NCI-H82 (cell line): ENCODE measurements around the gene DISP2.
A peak's percentile ranks its signal among the peaks of the same experiment; 100 is the strongest.

Experiments
- DNase-seq: peaks from one replicate; lab custom pipeline; 2025; lab: John Stamatoyannopoulos, UW

DISP2 gene

DNA sequence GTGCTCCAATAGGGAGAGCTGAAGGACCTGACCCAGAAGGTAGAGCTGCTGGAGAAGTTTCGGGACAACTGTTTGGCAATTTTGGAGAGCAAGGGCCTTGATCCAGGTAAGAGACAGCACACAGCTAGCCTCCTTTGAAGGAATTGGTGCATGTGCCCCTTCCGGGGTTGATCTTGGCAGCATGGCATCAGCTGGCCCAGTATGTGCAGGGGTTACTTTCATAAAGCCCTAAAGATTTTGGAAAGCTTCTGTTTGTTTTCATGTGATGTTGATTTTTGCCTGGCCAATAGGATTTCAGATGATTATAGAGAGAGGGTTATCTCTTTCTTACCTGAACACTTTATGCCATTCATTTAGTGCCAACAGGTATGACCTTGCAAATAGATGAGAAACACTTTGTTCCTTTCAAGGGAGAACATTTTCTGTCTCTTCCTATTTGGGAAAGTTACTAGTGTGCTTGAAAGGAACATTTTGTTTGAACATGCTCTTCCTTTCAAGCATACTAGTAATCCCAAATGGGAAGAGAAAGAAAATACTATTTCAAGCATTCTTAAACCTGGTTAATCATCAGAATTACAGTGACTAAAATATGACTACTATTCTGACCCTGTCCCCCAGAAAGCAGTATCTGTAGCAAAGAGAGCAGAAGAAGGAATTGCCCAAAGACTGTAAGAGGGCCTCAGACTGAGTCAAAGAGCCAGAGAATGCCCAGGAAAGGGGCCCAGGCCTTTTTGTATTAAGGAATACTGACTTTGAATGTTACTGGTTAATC is 32.0 kb downstream of the DISP2 start:
- DNase-seq, result no peak

DNA sequence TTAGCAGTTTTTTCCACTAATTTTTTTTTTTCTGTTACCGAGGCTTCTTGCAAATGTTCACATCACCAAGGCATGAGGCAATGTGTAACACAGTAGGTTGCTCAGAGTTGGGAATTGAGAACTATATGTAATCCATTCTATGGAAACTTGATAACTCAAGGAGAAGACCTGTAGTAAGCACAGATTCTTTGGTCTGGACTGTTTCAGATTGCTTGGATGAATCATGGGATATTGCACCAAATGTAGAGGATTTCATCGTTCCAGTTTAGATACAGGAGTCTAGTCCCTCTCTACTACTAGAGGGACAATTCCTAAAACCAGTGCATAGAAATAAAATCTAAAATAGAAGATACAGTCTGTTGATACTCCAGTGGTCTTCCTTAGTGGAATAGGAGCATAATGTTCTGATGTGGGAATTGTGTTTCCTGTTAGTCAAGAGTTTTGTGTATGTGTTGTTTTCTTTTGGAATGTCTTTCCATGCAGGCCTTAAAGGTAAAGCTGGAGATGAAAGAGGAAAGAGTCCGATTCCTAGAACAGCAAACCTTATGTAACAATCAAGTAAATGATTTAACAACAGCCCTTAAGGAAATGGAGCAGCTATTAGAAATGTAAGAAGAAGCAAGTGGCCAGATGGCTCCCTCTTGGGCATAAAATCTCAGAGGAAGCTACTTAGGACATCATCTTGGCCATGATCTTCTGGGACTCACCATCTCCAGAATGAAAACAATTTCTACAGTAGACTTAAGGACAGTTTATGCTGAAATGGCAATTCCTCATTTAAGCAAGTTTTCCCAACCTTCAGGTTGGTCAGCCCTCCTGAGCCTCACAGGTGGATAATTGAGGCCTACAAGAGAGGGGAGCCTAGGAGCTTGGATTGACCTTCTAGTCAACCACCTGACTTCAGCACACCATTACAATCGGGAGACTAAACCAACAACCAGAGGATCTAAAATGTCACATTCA is 35.2 kb downstream of the DISP2 start:
- no peak for DNase-seq

DNA sequence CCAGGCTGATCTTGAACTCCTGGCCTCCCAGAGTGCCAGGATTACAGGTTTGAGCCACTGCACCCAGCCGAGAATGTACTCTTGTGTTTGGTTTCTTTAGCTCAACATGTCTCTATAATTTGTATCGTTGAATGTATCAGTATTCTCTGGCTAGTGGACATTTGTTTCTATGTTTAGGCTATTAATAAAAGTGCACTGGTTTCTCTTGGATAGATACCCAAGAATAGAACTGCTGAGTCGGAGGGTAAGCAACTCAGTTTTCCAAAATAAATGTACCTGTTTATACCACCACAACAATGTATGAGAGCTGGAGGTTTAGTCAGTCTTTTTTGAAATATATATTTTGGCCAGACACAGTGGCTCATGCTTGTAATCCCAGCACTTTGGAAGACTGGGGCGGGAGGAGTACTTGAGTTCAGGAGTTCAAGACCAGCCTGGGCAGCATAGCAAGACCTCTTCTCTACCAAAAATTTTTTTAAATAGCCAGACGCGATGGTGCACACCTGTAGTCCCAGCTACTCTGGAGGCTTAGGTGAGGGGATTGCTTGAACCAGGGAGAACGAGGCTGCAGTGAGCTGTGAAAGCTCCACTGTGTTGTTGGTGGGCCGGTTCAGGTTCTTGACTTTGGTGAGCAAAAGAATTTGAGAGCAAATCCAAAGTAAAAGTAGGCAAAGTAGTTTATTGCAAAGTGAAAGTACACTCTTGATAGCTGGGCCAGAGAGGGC is 39.8 kb downstream of the DISP2 start:
- DNase-seq, result no peak

DNA sequence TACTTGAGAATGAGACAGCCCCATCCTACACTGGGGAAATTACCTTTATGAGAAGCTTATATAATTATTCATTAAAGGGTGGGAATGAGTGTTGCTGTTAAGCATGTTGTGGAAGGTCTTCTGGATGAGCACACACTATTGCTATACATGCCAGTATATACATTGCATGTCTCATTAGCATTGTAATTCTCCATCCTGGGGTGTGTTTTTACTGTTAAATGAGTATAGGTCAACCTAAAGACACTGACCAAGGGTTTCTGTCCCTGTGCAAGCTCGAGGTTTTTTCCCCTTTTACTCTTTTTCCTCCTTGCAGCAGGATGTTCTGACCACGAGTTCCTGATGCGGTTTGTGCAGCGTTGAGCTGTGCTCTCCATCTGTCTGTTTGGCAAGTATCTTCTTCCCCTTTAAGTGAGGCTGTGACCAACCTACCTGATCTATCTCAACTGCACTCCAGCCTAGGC is 40.4 kb downstream of the DISP2 start:
- DNase-seq, result no peak

DNA sequence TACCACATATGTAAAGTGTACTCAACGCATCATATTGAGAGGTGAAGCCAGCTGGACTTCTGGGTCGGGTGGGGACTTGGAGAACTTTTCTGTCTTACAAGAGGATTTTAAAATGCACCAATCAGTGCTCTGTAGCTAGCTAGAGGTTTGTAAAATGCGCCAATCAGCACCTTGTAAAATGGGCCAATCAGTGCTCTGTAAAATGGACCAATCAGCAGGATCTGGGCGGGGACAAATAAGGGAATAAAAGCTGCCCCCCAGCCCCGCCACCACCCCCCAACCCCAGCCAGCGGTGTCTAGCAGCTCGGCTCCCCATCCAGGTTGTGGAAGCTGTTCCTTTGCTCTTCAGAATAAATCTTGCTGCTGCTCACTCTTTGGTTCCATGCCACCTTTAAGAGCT is 41.4 kb downstream of the DISP2 start:
- DNase-seq, result no peak

DNA sequence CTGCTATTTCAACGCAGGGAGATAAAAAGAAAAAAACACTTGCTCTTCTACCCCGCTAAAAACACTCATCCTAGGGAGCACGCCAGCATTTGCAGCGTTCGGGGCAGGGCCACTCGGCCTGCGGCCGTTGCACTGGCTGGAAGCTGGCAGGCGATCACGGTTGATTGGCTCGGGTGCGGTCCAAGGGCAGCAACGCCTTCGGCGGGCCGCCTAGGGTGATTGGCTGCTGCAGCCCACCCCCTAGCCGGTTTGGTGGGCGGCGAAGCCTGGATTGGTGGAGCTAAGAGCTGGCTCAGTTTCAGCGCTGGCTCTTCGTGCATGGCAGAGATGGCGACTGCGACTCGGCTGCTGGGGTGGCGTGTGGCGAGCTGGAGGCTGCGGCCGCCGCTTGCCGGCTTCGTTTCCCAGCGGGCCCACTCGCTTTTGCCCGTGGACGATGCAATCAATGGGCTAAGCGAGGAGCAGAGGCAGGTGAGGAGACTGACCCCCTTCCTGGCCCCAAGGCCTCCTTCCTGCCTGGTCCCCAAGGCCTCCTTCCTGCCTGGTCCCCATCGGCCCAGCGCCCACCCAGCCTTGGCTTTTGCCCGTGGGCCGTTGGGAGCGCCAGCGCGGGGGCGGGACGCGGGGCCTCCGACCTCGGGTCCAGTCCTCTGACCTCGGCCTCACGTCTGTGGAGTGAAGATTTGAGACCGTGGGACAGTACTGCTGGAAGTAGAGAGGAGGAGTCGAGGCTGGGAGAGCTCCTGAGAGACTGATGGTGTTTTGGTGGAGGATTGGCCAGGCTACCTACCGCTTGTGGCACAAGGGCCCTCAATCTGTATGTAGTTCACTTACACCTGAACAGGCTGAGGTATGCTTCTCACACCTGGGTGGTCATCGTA is 47.7 kb downstream of the DISP2 start, which contains the start of gene IVD:
IVD (plus strand) TSS at position 295 of the 881 bp plus-strand sequence; CDS start at position 328, 33 bp downstream.
- peak; percentile 98 for DNase-seq

DNA sequence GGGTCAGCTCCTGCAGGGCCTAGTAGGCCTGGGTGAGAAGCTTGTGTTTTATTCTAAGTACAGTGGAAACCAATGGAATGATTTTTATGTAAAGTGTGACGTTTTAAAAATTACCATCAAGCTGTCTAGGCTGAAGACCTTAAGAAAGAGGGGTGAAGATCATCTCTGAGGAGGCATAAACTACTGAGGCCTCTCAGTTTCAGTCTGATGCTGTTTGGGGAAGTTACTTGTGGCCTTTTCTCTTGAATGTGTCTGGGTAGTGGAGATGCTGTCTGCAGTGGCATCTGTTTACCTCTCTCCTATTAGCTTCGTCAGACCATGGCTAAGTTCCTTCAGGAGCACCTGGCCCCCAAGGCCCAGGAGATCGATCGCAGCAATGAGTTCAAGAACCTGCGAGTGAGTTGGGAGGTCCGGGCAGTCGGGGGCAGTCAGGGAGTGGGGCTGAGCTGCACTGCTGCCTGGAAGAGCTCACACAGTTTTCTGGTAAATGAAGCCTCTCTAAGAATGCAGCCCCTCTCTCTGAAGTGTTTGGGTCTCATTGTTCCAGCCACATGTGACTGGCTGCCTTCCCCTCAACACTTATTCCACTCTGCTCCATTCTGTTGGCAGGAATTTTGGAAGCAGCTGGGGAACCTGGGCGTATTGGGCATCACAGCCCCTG is 49.4 kb downstream of the DISP2 start:
- no peak for DNase-seq

DNA sequence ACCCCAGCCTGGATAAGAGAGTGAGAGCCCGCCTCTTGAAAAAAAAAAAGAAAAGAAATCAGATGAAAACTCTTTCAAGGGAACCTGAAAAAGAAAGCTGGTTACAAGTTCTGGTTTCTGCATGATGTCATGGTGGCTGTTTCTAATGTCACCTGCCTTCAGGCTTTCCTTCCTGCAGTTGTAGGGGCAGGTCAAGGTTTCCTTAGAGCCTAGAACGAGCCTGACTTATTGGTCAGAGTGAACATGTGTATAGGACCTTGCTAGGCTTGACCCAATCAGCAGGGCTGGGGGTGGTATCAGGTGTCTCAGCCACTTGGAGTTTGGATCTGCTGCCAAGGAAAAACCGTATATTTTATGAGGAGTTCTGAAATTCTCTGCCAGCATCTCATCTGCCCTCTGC is 51.3 kb downstream of the DISP2 start:
- no peak for DNase-seq

DNA sequence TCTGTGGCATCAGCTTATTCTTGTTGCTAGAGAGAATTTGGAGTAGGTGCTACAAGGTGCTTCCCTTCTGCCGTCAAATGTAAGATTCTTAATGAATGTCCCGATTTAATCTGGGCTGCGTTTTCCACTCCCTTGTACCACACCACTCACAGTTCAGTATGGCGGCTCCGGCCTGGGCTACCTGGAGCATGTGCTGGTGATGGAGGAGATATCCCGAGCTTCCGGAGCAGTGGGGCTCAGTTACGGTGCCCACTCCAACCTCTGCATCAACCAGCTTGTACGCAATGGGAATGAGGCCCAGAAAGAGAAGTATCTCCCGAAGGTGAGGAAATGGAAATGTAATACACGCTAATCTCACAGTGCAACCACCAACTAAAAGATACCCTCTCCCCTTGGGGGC is 52.5 kb downstream of the DISP2 start:
- no peak for DNase-seq

DNA sequence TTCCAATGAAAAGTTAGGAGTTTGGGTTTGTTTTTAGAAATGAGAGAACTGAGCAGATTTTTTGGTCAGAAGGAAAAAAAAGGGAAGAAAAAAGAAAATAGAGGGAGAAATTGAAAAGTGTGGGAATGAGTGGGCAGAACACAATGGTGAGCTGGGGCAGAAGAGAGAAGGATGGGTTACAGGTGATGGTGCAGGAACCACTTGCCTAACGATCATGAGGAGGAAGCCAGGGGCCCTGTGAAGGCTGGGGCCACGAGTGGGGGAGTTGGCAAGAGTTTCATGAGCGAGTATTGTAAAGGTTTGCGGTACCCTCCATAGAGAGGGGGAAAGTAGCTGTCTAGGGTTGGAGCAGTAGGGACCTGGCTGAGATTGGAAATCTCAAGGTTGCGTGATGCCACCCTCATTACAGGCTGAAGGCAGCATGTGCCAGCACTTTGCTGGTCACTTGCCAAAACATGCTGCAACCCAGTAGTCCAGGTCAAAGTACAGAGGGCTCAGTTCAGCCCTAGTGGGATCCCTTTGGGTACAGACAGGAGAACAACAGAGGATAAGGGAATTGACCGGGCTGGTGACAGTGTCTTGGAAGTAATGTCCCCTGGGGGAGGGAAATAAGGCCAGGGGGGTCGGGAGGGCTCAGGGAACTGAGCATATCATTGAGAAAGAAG is 54.2 kb downstream of the DISP2 start:
- DNase-seq, result no peak

DNA sequence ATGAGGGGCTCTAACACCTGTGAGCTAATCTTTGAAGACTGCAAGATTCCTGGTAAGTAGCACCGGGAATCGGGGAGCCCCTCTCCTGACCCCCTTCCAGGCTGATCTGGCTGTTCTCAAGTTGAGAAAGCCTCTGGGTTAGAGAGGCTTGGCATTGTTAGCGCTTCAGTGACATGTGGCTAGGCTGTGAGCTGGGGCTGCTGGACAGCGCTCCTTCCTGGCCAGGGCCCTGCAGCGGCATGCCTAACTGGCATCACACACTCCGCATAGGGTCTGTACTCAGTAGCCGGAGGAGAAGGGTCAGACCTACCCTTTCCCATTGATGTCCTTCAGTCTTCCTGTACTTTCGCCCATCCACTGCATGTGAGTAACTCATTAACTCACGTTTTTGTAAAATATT is 55.0 kb downstream of the DISP2 start:
- no peak for DNase-seq

DNA sequence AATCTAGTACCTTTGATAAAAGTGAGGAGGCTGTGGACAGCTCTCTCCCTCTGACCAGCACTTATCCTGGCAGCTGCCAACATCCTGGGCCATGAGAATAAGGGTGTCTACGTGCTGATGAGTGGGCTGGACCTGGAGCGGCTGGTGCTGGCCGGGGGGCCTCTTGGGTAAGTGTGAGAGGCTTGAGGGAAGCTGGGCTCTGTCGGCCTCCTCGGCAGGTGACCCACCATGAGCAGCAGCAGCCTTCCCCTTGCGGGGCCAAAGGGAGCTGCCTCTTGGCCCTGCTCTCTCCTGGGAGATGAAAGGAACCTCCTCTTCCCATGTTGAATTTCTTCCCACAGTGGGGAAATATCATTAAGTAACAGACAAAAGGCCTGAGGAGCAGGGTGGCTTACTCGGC is 56.8 kb downstream of the DISP2 start:
- no peak for DNase-seq

DNA sequence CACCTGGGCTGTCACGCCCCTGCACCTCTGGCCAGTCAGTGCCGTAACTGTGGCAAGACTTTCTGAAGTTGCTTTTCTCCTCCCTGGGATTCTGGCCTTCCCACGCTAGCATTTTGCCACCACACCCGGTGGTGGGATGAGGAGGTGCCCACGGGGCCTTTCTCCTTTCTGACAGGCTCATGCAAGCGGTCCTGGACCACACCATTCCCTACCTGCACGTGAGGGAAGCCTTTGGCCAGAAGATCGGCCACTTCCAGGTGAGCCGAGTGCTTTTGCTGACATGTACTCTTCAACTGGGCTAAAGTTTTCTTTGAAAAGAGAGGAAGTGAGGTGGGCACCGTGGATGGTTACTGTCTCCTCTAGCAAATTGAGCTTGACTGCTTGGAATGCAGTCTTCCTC is 57.2 kb downstream of the DISP2 start:
- no peak for DNase-seq

DNA sequence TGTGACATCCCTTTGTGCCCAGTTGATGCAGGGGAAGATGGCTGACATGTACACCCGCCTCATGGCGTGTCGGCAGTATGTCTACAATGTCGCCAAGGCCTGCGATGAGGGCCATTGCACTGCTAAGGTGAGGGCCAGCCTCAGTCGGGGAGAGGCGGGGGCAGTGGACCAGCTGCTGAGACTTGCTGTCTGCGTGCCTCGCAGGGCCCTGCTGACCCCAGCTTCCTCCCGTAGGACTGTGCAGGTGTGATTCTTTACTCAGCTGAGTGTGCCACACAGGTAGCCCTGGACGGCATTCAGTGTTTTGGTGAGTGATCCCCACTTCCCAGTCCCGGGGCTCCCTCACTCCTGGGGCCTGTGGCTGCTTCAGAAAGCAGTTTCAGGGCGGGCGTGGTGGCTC is 58.0 kb downstream of the DISP2 start:
- no peak for DNase-seq

DNA sequence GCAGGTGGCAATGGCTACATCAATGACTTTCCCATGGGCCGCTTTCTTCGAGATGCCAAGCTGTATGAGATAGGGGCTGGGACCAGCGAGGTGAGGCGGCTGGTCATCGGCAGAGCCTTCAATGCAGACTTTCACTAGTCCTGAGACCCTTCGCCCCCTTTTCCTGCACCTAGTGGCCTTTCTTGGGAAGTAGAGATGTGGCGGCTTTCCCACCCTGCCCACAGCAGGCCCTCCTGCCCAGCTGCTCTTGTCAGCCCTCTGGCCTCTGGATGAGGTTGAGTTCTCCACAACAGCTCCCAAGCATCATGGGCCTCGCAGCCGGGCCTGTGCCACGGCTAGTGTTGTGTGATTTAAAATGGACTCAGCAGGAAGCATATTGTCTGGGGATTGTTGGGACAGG is 60.1 kb downstream of the DISP2 start:
- DNase-seq, result no peak

DNA sequence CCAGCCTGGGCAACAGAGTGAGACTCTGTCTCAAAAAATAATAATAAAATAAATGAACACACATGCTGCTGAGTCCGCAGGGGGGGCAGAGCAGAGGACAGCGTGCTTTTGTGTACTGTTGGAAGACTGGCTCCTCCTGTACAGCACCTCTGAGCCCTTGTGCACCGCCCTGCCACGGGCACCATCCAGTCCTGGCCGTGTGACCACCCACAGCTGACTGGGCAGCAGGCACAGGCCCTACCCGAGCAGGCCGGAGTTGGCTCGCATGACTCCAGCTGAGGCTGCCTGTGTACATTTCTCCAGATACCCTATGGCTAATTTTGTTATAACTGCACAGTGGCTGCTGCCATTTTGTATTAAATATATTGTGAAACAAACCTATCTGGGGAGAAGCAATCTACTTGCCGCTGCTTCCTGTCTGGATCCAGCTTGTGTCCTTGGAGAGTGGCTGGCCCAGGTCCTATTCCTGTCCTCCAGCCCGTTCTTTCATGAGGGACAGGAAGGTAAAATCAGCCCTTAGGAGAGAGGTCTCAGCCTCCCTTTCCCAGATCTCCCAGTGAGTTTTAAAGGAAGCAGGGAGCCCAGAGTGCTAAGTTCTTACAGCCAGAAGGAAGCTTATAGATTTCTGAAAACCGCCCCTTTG is 62.2 kb downstream of the DISP2 start:
- peak; percentile 43 for DNase-seq

DNA sequence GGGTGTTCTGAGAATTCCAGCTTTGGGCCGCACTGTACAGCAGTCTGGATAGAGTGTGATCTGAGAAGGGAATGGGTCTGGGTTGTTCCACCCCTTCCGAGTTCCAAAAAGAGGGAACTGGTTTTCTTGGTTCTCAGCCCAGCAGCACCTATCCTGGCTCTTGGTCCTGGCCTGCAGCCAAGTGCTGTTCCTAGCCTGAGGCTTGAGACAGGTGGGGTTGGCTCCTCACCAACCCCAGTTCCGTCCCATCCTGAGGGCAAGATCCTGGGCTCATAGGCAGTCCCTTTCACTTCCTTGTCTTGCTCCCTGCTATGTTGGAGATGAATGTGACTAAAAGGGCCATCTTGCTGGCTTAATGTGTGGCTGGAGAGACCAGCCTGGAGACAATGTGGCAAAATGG is 62.8 kb downstream of the DISP2 start:
- peak; percentile 52 for DNase-seq

DNA sequence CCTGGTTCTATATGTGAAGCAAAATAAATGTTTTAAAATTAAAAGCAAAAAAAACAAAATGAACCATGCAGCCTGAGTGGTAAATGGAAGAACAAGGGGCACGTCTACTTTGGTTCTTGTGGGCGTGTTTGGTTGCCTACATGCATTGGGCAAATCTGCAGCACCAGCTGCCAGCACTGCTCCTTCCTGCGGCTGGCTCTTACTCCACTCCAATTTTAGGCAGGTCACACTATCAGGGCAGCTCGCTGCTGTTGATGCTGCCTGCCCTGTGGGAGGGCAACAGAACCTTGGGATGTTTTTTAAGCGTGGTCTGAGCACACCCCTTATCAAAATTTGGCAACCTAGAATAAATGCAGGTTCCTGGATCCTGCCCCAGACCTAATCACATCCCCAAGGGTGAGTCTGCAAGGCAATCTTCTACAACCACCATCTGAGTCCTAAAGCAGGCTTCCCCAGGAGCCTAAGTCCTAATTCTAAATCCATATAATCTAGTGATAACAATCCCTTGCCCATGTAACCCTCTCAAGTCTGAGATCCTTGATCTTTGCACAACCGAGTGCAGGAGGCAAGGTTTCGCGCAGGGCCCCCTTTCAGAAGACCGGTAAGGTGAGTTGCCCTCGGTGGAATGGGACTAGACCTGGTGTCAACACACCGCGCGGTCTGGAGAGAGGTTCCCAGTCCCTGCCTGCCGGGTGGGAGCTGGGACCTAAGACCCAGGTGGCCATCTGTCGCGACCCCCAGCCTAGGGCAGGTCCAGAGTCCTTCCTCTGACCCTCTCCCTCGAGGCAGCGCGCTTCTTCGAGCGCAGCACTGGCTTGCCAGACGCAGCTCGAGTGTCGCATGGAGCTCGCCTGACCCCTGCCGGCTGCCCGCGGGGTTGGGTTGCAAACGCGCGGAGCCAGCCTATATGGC is 63.5 kb downstream of the DISP2 start:
- peak; percentile 91 for DNase-seq
